H9 (cell line): ENCODE data around the gene H2AZ1. TPM values are rescaled to one million over a fixed set of nuclear protein-coding genes. Genes with fewer than 3 reads are reported as not detected.

Experiments used
- DNase-seq: peaks from one replicate; pipeline ENCODE4 v3.0.0-alpha.2; 2017
- H2AFZ ChIP-seq: one replicate; pipeline ENCODE4 v1.6.1; 2013; ENCODE audit warnings: mild to moderate bottlenecking, low read length, control low read depth, moderate library complexity
- H2AK5ac ChIP-seq: 2 replicates; pipeline ENCODE4 v1.6.1; 2013; ENCODE audit warnings: low read length, control low read depth, mixed read lengths; ENCODE audit not compliant: insufficient read length
- H2BK120ac ChIP-seq: one replicate; pipeline ENCODE4 v1.6.1; 2013; ENCODE audit warnings: low read depth, mild to moderate bottlenecking, low read length, control low read depth, inconsistent platforms; ENCODE audit not compliant: poor library complexity, severe bottlenecking
- H2BK12ac ChIP-seq: 2 replicates; pipeline ENCODE4 v1.6.1; 2013; ENCODE audit warnings: low read length, control low read depth, mixed read lengths, low read depth; ENCODE audit not compliant: insufficient read length
- H2BK15ac ChIP-seq: 2 replicates; pipeline ENCODE4 v1.6.1; 2013; ENCODE audit warnings: low read depth, low read length, control low read depth
- H2BK20ac ChIP-seq: one replicate; pipeline ENCODE4 v1.6.1; 2013; ENCODE audit warnings: low read depth, mild to moderate bottlenecking, low read length, control low read depth, inconsistent platforms; ENCODE audit not compliant: poor library complexity, severe bottlenecking
- H2BK5ac ChIP-seq: 2 replicates; pipeline ENCODE4 v1.6.1; 2013; ENCODE audit warnings: low read length, control low read depth, mixed read lengths; ENCODE audit not compliant: insufficient read length
- H3K14ac ChIP-seq: 2 replicates; pipeline ENCODE4 v1.6.1; 2013; ENCODE audit warnings: low read length, control low read depth; ENCODE audit not compliant: insufficient read depth
- H3K18ac ChIP-seq: 2 replicates; pipeline ENCODE4 v1.6.1; 2013; ENCODE audit warnings: low read depth, mild to moderate bottlenecking, mixed read lengths, low read length, control low read depth; ENCODE audit not compliant: insufficient read length
- H3K23ac ChIP-seq: 2 replicates; pipeline ENCODE4 v1.6.1; 2013; ENCODE audit warnings: low read length, control low read depth, mixed read lengths, low read depth; ENCODE audit not compliant: insufficient read length
- H3K23me2 ChIP-seq: 2 replicates; pipeline ENCODE4 v1.6.1; 2013; ENCODE audit warnings: low read depth, mild to moderate bottlenecking, mixed read lengths, low read length, control low read depth; ENCODE audit not compliant: insufficient read length, poor library complexity, severe bottlenecking
- H3K27ac ChIP-seq: 2 replicates; pipeline ENCODE4 v1.5.1; 2013; ENCODE audit warnings: low read length, control low read depth, mixed read lengths, low read depth; ENCODE audit not compliant: insufficient read length
- H3K27me3 ChIP-seq: 2 replicates; pipeline ENCODE4 v1.6.1; 2013; ENCODE audit warnings: low read length, control low read depth, inconsistent platforms; ENCODE audit not compliant: insufficient read depth
- H3K4ac ChIP-seq: 2 replicates; pipeline ENCODE4 v1.6.1; 2013; ENCODE audit warnings: low read depth, mild to moderate bottlenecking, control low read depth, inconsistent platforms, low read length, moderate library complexity
- H3K4me1 ChIP-seq: 2 replicates; pipeline ENCODE4 v1.6.1; 2013; ENCODE audit warnings: low read length, control low read depth, inconsistent platforms; ENCODE audit not compliant: insufficient read depth
- H3K4me2 ChIP-seq: 2 replicates; pipeline ENCODE4 v1.6.1; 2013; ENCODE audit warnings: low read length, control low read depth, mixed read lengths; ENCODE audit not compliant: insufficient read length, insufficient read depth
- H3K56ac ChIP-seq: 2 replicates; pipeline ENCODE4 v1.6.1; 2013; ENCODE audit warnings: low read depth, mild to moderate bottlenecking, mixed read lengths, low read length, control low read depth; ENCODE audit not compliant: insufficient read length
- H3K79me1 ChIP-seq: 2 replicates; pipeline ENCODE4 v1.6.1; 2013; ENCODE audit warnings: low read depth, mild to moderate bottlenecking, moderate library complexity, low read length, control low read depth, inconsistent platforms; ENCODE audit not compliant: insufficient read depth, poor library complexity, severe bottlenecking
- H3K79me2 ChIP-seq: 2 replicates; pipeline ENCODE4 v1.6.1; 2013; ENCODE audit warnings: low read length, control low read depth, inconsistent platforms; ENCODE audit not compliant: insufficient read depth
- H3K9ac ChIP-seq: 2 replicates; pipeline ENCODE4 v1.6.1; 2013; ENCODE audit warnings: low read length, control low read depth, mixed read lengths; ENCODE audit not compliant: insufficient read length; ENCODE audit errors: extremely low read depth
- H3K9me3 ChIP-seq: one replicate; pipeline ENCODE4 v1.6.1; 2013; ENCODE audit warnings: low read depth, low read length, inconsistent platforms; ENCODE audit not compliant: control insufficient read depth
- H3T11ph ChIP-seq: one replicate; pipeline ENCODE4 v1.6.1; 2013; ENCODE audit warnings: mild to moderate bottlenecking, low read length, control low read depth, inconsistent platforms
- H4K20me1 ChIP-seq: one replicate; pipeline ENCODE4 v1.6.1; 2013; ENCODE audit not compliant: control insufficient read depth, insufficient read length, insufficient read depth
- H4K5ac ChIP-seq: 2 replicates; pipeline ENCODE4 v1.6.1; 2013; ENCODE audit warnings: low read depth, mild to moderate bottlenecking, mixed read lengths, low read length, control low read depth; ENCODE audit not compliant: insufficient read length
- H4K8ac ChIP-seq: replicated peaks from 2 replicates; pipeline ENCODE4 v1.6.1; 2013; ENCODE audit warnings: low read length, control low read depth, mixed read lengths, low read depth; ENCODE audit not compliant: insufficient read length
- H4K91ac ChIP-seq: 2 replicates; pipeline ENCODE4 v1.6.1; 2013; ENCODE audit warnings: low read depth, mild to moderate bottlenecking, moderate library complexity, mixed read lengths, low read length, control low read depth; ENCODE audit not compliant: insufficient read length
- H3K27ac Mint-ChIP-seq, 3 experiments: 2 replicates in 2 of 3; 3 replicates in 1 of 3; pipeline ENCODE4 v1.8.0; 2020 to 2021; ENCODE audit warnings: mixed read lengths in 3 of 3, mild to moderate bottlenecking in 1 of 3, moderate library complexity in 1 of 3
- H3K27me3 Mint-ChIP-seq: 2 replicates; pipeline ENCODE4 v1.8.0; 2021; ENCODE audit warnings: low read depth, mild to moderate bottlenecking, moderate library complexity, mixed read lengths
- H3K36me3 Mint-ChIP-seq, 3 experiments: 2 replicates in 2 of 3; 3 replicates in 1 of 3; pipeline ENCODE4 v1.8.0; 2020 to 2021; ENCODE audit warnings: low read depth in 3 of 3, mixed read lengths in 3 of 3; ENCODE audit not compliant: insufficient read depth in 1 of 3
- H3K4me1 Mint-ChIP-seq, 2 experiments: 2 replicates each; pipeline ENCODE4 v1.8.0; 2020; ENCODE audit warnings: mixed read lengths in 2 of 2
- H3K4me3 Mint-ChIP-seq, 2 experiments: 2 replicates in 1 of 2; 3 replicates in 1 of 2; pipeline ENCODE4 v1.8.0; 2020 to 2021; ENCODE audit warnings: mild to moderate bottlenecking in 2 of 2, mixed read lengths in 2 of 2, moderate library complexity in 1 of 2
- H3K9me3 Mint-ChIP-seq, 2 experiments: 2 replicates in 1 of 2; 3 replicates in 1 of 2; pipeline ENCODE4 v1.8.0; 2020; ENCODE audit warnings: mild to moderate bottlenecking in 2 of 2, mixed read lengths in 2 of 2, moderate library complexity in 1 of 2
- CTCF ChIP-seq: fragments of 200-600 bp; sonication (generic); conservative IDR thresholded peaks from 3 replicates; pipeline ENCODE4 v1.8.0; 2021; ENCODE audit warnings: antibody characterized with exemption, mild to moderate bottlenecking
- WGBS: extraction: QIAGEN DNeasy Blood & Tissue Kit; methylation state at CpG from one replicate; pipeline ENCODE4 v1.1.7; 2013; ENCODE audit warnings: missing lambda C conversion rate, low lambda C conversion rate, mixed read lengths; ENCODE audit not compliant: insufficient read length; ENCODE audit errors: extremely low coverage; 5-methylcytosine and 5-hydroxymethylcytosine counted together
- total RNA-seq: library from RNA; stranded (reverse); gene quantifications from 2 replicates; pipeline ENCODE4 v1.2.1, GENCODE V29; 2021

The H2AZ1 gene
- total RNA-seq, 1 experiment from 2014 or later: 811 TPM

GRCh38 chr4:99998062-99998867, 48.2 kb upstream of the H2AZ1 start:
- no peaks in the 10 kb centered on the region for H3K27me3 Mint-ChIP-seq
- Histone ChIP-seq H3K14ac (no peak overlapping the region), H3K23me2 (no peaks in the 10 kb centered on the region), H2AFZ (no peak overlapping the region), H2BK12ac (no peak overlapping the region), H2BK20ac (no peak overlapping the region), H3K56ac (no peak overlapping the region), H2BK120ac (no peak overlapping the region), H4K8ac (no peak overlapping the region), H3K9ac (no peak overlapping the region), H3T11ph (no peak overlapping the region), H3K4me2 (no peak overlapping the region), H2BK5ac (no peak overlapping the region), H2BK15ac (no peak overlapping the region), H3K79me2 (no peaks in the 10 kb centered on the region), H3K27ac (no peak overlapping the region), H2AK5ac (no peak overlapping the region), H3K4me1 (no peaks in the 10 kb centered on the region), H4K91ac (no peak overlapping the region), H3K18ac (no peak overlapping the region), H3K79me1 (no peaks in the 10 kb centered on the region), H3K4ac (no peak overlapping the region), H3K9me3 (no peaks in the 10 kb centered on the region), H3K27me3 (no peaks in the 10 kb centered on the region), H3K23ac (no peak overlapping the region), H4K5ac (no peak overlapping the region), H4K20me1 (no peaks in the 10 kb centered on the region)
- H3K27ac Mint-ChIP-seq: no peak overlapping the region; a peak in 1 of 7 replicates
- no peaks in the 10 kb centered on the region; a peak in 1 of 5 replicates for H3K9me3 Mint-ChIP-seq
- TF ChIP-seq CTCF: peak; percentile 67
- no peak for DNase-seq
- H3K4me1 Mint-ChIP-seq: peaks cover 8 to 11% of the 10 kb centered on the region in 2 experiments
- H3K4me3 Mint-ChIP-seq: no peak overlapping the region
- no CpG with 5 or more reads among the region's 2 CpGs for WGBS
- H3K36me3 Mint-ChIP-seq: no peaks in the 10 kb centered on the region
